GM21381 (cell line): ENCODE measurements around the gene CEP170.

ENCODE experiments used
- ATAC-seq: cut with Tn5 transposase; IDR thresholded peaks from one replicate; pipeline ENCODE4 v1.9.1; 2021; ENCODE audit warnings: mild to moderate bottlenecking, moderate library complexity; ENCODE audit not compliant: unreplicated experiment

The CEP170 gene

GRCh38 chr1:243254927-243255790 lies at the start of gene CEP170:
Gene CEP170, minus strand, starts transcription at chr1:243255281. Its CDS starts 30,001 bp downstream, at chr1:243225280.
- peak; percentile 45 for ATAC-seq

GRCh38 chr1:243301059-243301458 lies 46.0 kb upstream of the CEP170 start:
- ATAC-seq = no peak

DNA sequence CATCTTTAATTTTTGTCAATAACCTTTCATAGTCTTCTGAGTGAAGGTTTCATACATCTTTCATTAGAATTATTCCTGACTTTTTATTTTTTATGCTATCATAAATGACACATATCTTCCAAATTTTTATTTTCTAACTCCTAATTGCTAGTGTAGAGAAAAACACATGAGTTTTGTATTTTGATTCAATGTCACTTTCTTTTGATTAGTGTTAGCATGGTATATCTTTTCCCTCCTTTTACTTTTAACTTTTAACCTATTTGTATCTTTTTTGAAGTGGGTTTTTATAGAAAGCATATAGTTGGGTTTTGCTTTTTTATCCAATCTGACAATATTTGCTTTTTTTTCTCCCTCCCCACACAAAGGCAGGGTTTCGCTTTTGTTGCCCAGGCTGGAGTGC lies 44.0 kb upstream of the CEP170 start:
- no peak for ATAC-seq

DNA sequence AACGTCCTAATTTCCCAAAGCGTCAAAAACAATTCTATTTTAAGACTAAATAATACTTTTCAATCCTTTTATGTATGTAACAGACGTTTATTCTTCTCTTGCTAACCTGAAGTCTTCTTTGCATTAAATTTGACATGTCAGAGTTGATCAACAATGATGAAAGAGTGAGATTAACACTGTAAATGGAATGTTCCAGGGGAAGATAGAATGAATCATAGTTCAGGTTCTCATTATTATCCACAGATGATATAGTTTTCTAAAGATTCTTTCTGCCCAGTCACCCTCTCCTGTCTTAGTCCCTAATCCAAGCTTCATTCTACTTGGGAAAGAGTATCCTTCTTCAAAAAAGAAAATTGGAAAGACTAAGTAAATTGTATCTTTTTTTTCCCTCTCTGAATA lies 39.6 kb upstream of the CEP170 start:
- ATAC-seq = no peak

- ATAC-seq = no peak
These were observed 39.1 kb upstream of the CEP170 start for GRCh38 chr1:243293941-243294722.

- ATAC-seq = no peak
These were observed 37.0 kb upstream of the CEP170 start for GRCh38 chr1:243292117-243292516.

GRCh38 chr1:243291292-243291691 lies 36.2 kb upstream of the CEP170 start:
- ATAC-seq = no peak

- ATAC-seq = no peak
These were observed 33.0 kb upstream of the CEP170 start for GRCh38 chr1:243288062-243288461.

DNA sequence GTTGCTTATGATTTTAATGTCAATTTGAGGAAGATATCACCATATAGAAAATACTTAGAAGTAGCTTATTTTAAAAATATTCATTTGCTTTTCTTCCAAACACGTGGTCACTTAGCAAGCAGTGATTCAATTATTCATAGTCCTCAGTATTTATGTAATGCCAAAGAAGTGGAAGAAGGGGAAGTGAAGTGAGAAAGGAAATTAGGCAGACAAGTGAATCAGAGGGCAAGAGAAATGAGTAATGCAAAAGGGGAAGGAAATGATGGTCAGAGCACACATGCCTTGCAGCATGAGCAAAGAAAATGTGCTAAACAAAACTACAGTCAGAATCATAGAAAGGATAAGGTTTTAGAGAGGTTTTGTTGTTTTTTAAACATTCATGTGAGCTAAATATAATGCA lies 32.6 kb upstream of the CEP170 start:
- ATAC-seq = peak; percentile 92

- no peak for ATAC-seq
These were observed 32.0 kb upstream of the CEP170 start for GRCh38 chr1:243287123-243287460.

GRCh38 chr1:243286409-243287122 lies 31.5 kb upstream of the CEP170 start:
- no peak for ATAC-seq

GRCh38 chr1:243281672-243282071 lies 26.6 kb upstream of the CEP170 start:
- no peak for ATAC-seq

GRCh38 chr1:243280571-243281129 lies 25.6 kb upstream of the CEP170 start:
- no peak for ATAC-seq

GRCh38 chr1:243275316-243275715 lies 20.2 kb upstream of the CEP170 start:
- ATAC-seq = no peak

- no peak for ATAC-seq
These were observed 18.9 kb upstream of the CEP170 start for GRCh38 chr1:243273945-243274344.

DNA sequence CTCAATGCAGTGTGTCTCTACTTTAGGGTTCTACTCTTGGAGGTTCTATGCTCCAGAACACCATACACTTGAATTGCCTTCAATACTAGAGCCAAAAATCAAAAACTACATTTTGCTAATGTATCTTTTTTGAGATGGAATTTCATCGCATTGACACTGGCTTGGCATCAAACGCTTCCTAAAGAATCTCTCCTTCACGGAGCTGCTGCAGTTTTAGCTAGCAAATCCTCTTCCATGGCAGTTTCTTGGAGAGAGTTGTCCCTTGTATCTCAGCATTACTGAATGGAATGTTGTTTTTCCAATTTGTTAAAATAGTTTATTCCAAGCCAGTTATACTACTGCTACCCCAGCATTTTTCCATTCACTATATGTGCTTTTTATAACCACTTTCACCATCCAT lies 18.4 kb upstream of the CEP170 start:
- no peak for ATAC-seq

DNA sequence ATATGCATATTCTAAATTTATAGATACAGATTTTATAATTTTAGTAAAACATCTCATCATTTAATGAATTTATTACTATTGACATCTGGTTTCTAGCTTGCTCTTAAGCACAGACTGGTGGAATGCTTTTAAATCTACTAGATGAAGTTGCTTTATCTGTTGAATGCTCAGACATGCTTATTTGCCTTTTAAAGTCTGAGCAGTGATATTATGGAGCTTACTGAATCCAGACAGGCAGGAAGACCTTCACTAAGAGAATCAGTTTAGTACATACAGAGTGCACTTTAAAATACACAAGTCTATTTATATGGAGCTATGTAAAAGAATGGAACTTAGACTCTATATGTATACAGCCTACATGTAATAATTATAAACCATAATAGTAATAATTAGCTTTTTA lies 17.3 kb upstream of the CEP170 start:
- no peak for ATAC-seq

- no peak for ATAC-seq
These were observed 16.9 kb upstream of the CEP170 start for GRCh38 chr1:243271996-243272395.

DNA sequence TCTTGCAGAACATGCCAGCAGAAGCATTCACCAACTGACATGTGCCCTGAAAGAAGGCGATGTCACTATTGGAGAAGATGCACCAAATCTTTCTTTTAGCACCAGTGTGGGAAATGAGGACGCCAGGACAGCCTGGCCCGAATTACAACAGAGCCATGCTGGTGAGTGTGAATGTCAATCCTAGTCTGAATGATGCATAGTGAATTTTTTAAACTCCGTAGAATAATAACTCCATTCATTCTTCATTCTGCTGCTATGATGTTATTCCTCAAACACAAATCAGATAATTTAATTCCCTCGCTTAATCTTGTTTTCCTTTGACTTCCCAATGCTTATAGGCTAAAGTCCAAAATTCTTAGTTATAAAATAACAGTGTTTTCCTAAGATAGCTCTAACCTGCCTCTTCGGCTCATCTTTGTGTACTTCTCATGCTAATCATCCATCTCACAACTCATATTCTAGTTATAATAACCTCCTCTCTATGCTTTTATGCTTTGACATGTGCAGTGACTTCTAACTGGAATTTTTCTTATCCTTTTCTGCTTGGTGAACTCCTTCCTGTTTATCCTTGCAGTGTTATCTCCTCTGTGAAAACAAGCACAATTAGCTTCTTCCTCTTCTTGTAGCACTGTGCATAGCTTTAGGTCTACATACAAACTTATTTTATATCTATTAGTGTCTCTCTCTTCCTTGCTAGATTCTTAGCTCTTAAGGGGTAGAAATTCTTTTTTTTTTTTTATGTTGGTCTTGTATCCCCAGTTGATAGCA lies 15.2 kb upstream of the CEP170 start:
- no peak for ATAC-seq

DNA sequence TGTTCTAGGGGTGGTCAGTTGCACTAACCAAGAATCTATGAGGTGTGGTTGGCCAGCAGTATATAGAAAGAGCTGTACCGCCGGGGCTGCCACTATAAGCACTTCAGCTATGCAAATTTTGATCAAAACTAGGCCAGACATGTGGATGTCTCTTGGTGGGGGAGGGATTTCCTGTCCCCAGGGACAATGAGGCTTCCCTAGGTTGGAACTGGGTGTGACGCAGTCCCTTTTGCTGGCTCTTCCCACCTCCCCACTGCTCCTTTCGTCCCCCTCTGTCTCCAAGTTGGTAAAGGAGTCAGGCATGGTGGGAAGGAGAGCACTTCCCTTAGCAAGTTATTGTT lies 14.3 kb upstream of the CEP170 start:
- peak; percentile 68 for ATAC-seq
